HL-60/S4 treated with retinoic acid at 250 ng/mL for 4 days and 3 days (cell line): ENCODE results near the gene TSPAN18.

Source experiments
- in situ Hi-C: fragments of 300-500 bp; cut with MboI; formaldehyde crosslinking; loops from 2 replicates; pipeline ENCODE4 v1.7.0; 2022; ENCODE audit warnings: low sequenced_read_pairs

The TSPAN18 gene

GRCh38 chr11:44946263-44946662 is 219.5 kb downstream of the TSPAN18 start:
- in situ Hi-C loops = loop anchor here (25.0 kb wide), 2 partner anchors 391 to 841 kb away; no protein-coding TSS in a partner anchor

- in situ Hi-C loops = loop anchor here (25.0 kb wide), 2 partner anchors 390 to 840 kb away; no protein-coding TSS in a partner anchor
Observed at GRCh38 chr11:44947114-44947513, 220.4 kb downstream of the TSPAN18 start.

- in situ Hi-C loops = loop anchor here (25.0 kb wide), 2 partner anchors 389 to 839 kb away; no protein-coding TSS in a partner anchor
Observed at GRCh38 chr11:44948155-44948554, 221.4 kb downstream of the TSPAN18 start.

- in situ Hi-C loops = loop anchor here (25.0 kb wide), 2 partner anchors 388 to 838 kb away; no protein-coding TSS in a partner anchor
Observed at GRCh38 chr11:44949160-44950030, 222.6 kb downstream of the TSPAN18 start.

GRCh38 chr11:44950031-44950624 is 223.4 kb downstream of the TSPAN18 start:
- in situ Hi-C loops = no loop called here

- in situ Hi-C loops = no loop called here
Observed at GRCh38 chr11:44950625-44951476, 224.1 kb downstream of the TSPAN18 start, which contains the start of gene TP53I11. Gene TP53I11, minus strand, starts transcription at chr11:44950883. Its CDS starts 12,548 bp downstream, at chr11:44938335.

GRCh38 chr11:44952082-44952481 is 225.3 kb downstream of the TSPAN18 start:
- in situ Hi-C loops = no loop called here

- in situ Hi-C loops = no loop called here
Observed at GRCh38 chr11:44952500-44953260, 225.9 kb downstream of the TSPAN18 start.

- in situ Hi-C loops = no loop called here
Observed at GRCh38 chr11:44954051-44954906, 227.5 kb downstream of the TSPAN18 start.

GRCh38 chr11:44955015-44955738 is 228.4 kb downstream of the TSPAN18 start:
- in situ Hi-C loops = no loop called here

- in situ Hi-C loops = no loop called here
Observed at GRCh38 chr11:44957040-44957515, 230.3 kb downstream of the TSPAN18 start.

GRCh38 chr11:44957776-44958564 is 231.2 kb downstream of the TSPAN18 start:
- in situ Hi-C loops = no loop called here

- in situ Hi-C loops = no loop called here
Observed at GRCh38 chr11:44959064-44959463, 232.3 kb downstream of the TSPAN18 start.

GRCh38 chr11:44960200-44960845 is 233.6 kb downstream of the TSPAN18 start:
- in situ Hi-C loops = no loop called here

GRCh38 chr11:44962464-44962863 is 235.7 kb downstream of the TSPAN18 start:
- in situ Hi-C loops = no loop called here

GRCh38 chr11:44963136-44963535 is 236.4 kb downstream of the TSPAN18 start:
- in situ Hi-C loops = no loop called here

GRCh38 chr11:44963948-44964347 is 237.2 kb downstream of the TSPAN18 start:
- in situ Hi-C loops = no loop called here
